Occipital lobe (tissue), 2 donors: ENCODE measurements around the gene IRX3. TPM values are rescaled to one million over a fixed set of nuclear protein-coding genes. Genes with fewer than 3 reads are reported as not detected.

Experiments
- DNase-seq: peaks from one replicate; lab custom pipeline; 2025; lab: John Stamatoyannopoulos, UW
- total RNA-seq: library from RNA; depleted of rRNA; stranded (reverse); fragments of >200 nt; gene quantifications from one replicate; pipeline ENCODE4 v1.2.3, GENCODE V29; 2014

The IRX3 gene
- total RNA-seq, 1 donor from 2014 or later, result not detected

DNA sequence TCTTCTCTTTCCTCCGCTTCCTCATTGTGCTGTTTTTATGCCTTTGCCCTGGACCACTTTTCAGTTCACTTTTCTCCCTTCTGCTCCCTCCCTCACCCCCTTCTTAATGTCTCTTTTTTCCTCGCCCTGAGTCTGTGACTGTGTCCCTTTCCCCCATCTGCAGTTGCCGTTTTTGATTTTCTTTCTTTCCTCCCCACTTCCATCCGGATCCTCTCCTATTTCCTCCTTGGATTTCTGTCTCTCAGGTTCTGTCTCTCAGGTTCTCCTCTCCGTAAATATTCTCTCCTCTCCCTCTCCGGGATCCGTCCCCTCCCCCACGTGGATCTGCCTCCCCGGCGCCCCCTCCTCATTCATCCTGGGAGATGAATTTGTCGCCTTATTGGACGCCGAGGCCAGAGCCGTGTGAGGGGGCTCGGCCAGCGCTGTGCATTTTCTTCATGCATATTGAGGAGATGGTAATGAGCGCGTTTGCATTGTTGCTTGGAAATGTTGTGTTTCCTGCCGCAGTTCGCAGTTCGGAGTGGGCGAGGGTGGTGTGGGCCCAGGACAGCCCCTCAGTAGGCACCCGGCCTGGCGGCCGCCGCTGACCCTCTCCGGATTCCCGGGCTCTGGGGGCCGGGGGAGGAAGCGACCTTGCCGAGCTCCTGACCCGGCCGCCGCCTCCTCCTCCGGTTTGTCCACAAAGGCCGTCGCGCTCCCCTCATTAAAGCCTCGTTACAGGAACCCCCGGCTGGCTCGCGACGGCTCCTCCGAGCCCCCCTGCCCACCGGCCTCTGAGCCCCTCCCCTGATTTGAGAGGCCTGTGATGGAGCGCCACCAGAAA is 4.5 kb upstream of the IRX3 start:
- DNase-seq, result no peak

DNA sequence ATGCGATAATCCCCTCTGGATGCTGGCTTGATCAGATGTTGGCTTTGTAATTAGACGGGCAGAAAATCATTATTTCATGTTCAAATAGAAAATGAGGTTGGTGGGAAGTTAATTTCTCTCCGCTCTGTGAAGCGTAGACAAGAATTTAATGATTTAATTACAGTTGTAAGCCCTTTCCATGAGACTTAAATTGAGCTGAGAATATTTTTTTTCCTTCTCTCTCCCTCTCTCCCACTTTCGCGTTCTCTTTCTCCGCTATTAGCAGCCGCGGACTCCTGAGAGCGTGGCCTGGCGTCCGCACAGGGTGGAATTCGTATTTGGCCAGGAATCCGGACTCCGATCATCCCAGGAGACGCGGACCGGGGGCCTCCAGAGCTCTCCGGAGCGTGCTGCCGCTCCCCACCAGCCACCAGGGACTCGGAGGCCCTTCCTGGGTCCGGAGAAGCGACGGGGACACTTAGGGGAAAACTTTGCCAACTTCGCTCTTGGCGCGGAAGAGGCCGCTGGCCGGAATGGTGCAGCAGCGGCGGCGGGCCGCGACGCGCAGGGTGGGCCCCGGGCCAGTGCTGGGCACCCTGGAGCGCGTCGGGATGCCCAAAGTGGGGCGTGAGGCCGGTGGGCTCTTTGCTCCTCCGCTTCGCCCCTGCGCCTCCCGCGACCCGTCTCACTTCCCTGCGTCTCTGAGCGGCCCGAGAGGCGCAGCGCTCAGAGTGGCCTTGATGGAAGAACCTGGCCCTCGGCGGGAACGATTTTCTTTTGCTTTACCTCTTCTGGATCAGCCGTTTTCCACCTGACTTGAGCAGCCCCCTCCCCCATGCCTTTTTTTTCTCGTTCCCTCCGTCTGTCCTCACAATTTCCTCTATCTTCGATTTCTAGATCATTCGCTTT is 3.6 kb upstream of the IRX3 start:
- no peak for DNase-seq

DNA sequence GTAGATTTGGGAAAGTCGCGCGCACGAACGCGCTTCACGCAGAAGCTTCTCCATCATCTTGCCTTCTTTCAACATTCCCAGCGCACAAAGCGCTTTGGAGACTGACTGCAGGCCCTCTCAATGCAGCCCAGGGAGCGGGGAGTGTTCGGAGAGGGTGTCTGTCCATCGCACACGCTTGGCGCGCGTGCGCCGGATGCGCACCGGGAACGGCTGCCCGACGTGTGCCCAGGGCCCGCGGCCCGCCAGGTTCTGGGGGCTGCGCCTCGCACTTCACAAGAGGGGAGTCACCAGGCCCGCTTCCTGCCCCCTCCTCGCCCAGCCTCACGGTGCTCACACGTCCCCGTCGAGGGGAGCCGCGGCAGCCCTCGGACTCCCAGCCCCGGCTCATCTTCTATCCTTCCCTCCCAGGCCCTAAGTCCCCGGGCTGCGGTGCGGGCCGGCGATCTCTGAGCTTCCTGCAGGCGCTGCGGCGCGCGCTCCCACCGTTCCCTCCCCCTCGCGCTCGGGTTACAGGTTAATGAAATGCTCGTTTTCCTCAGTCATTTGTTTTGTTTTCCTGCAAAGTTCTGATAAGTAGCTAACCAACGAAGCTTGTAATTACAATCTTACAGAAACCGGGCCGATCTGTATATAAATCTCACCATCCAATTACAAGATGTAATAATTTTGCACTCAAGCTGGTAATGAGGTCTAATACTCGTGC is 2.8 kb upstream of the IRX3 start:
- DNase-seq, result no peak

GRCh38 chr16:54288835-54289241 is 2.3 kb upstream of the IRX3 start:
- no peak for DNase-seq

DNA sequence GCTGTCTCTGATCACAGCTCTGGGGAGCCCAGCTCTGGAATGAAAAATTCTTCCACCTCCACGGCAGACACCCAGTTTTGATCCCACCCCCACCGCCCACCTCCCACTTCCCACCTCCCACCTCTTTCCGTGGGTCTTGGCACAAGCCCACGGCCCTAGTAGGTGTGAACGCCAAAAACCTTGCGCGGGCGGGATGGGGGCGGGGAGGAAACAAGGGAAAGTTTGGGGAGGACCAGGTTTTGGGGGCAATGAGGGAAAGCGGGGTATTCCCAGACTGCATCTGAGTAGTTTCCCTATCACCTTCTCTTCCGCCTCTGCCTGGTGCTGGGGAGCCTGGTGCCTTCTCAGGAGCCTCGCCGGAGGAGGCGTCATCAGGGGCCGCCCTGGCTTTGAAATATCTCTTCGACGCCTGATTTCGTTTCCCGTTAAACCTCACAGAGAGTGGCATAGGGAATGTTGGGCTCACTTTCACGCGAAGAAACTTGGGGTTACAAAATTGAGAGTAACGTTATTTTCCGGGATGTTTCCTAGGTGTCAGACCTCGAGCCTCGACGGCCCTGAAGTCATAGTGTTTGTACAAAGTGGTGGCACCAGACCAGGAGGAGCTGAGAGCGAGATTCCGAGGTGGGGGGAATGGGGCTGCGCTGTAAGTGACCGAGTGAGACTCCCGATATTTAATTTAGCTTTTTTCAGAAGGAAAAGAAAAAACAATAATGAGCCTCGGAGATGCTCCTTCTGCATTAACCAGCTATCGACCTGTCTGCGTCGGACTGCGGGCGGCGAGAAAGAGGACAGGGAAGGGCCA is 1.6 kb upstream of the IRX3 start:
- no peak for DNase-seq

DNA sequence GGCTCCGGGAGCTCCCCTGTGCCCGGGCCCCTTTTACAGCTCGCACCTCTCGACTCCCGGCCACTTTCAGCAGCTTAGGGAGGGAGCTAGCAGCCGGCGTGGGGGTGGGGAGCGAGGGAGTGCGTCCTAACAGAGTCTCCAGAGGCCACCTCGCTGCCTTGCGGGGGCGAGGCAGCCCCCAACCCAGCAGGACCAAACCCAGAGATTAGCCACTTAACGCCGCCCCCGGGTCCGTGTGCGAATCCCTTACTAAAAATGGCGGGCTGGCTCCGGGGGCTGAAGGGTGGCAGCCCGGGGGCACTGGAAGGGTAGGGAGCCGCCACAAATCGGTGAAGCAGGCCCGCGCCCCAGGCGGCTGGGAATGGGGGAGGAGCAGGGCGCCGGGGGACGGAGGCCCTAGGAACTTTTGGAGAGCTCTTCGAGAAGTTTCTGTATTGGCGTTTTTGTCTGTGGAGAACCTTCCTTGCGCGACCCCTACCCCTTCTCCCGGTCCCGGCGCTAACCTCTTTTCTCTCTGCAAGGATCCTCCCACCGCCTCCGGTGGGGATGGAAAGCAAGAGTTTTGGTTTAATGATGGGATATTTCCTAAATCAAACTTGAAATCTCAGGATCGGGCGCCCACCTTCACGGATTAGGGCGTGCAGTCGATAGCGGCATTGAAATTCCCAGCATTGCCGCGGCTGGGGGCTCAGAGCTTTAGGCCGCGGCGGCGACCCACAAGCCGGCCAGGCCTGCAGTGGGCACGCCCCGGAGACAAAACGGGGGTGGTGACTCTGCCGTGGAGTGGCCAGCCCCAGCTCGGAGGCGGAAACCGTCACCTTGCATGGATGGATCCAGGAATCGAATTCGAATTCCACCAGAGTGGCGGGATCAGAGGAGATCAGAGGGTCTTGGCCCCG is 793 bp upstream of the IRX3 start:
- no peak for DNase-seq

DNA sequence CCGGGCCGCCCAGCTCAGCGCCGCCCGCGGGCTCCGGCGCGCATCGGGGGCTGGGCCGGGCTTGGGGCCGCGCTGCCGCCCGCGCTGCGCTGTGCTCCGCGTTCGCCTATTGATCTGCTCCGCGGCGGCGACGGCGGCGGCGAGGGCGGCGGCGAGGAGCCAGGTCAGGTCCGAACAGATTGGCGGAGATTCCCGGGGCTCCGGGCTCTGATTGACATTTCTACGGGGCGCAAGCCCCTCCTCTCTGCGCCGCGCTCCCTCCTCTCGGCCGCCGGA is 559 bp downstream of the IRX3 start:
- no peak for DNase-seq

- no peak for DNase-seq
These were observed 1.0 kb downstream of the IRX3 start for GRCh38 chr16:54285414-54286089.

GRCh38 chr16:54284931-54285413 is 1.6 kb downstream of the IRX3 start:
- no peak for DNase-seq

GRCh38 chr16:54284319-54284930 is 2.2 kb downstream of the IRX3 start:
- DNase-seq, result no peak

DNA sequence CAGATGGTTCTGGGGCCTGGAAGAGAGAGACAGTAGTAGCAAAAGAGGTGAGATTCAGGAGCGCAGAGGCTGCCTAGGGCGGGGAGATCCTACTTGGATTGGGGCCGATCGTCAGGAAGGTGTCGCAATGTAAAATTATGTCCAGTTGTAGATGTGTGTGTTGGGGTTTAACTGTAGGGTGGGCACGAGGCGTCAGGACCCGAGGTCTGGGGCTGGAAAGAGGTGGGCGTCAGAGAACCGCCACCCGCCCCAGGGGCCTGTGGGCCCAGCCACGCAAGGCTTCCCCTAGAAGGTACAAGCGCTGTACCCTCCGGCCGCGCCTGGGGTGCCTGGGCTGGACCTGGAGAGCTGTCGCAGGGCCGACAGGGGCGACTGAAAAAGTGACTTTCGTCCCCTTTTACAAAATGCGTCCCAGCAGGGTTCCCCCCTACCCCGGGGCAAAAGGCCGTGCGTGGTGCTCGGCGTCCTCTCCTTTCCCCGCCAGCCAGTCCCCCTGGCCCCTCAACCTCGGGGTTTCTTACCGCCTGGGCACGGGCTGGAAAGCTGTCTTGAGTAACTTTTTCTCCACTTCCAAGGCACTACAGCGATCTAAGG is 2.8 kb downstream of the IRX3 start:
- no peak for DNase-seq

GRCh38 chr16:54282928-54283724 is 3.5 kb downstream of the IRX3 start:
- DNase-seq, result no peak

GRCh38 chr16:54282202-54282927 is 4.2 kb downstream of the IRX3 start:
- DNase-seq, result no peak

DNA sequence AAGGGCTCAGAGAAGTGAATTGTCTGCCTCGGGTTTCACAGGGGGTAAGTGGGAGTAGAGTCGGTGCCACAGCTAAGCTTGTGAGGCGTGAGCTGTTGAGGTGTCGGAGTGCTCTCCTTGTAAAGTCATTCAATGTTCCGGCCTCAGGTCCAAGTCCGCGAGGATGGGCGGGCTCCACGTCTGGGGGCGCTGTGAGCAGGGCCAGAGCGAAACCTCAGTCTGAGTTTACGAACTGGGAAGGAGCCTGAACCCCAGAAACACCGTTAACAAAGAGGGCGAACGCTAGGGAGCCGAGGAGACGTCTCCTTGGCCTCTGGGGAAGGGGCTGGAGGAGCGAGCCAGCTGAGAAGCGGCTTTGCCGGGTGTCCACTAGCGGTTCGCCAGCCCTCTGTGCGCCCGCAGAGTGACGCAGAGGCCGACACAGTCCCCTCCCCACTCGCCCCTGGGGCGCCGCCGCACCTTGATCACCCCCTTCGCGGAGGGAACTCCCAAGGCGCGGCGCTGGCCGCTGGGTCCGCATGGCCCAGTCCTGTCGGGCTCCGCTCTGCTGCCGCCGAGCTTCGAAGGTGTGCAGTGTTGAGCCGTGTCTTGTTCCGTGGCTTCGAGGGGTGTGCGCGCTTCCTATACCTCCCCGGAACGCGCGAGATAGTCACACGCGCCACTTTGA is 4.9 kb downstream of the IRX3 start:
- DNase-seq, result no peak

GRCh38 chr16:54280751-54281150 is 5.8 kb downstream of the IRX3 start:
- DNase-seq, result no peak

DNA sequence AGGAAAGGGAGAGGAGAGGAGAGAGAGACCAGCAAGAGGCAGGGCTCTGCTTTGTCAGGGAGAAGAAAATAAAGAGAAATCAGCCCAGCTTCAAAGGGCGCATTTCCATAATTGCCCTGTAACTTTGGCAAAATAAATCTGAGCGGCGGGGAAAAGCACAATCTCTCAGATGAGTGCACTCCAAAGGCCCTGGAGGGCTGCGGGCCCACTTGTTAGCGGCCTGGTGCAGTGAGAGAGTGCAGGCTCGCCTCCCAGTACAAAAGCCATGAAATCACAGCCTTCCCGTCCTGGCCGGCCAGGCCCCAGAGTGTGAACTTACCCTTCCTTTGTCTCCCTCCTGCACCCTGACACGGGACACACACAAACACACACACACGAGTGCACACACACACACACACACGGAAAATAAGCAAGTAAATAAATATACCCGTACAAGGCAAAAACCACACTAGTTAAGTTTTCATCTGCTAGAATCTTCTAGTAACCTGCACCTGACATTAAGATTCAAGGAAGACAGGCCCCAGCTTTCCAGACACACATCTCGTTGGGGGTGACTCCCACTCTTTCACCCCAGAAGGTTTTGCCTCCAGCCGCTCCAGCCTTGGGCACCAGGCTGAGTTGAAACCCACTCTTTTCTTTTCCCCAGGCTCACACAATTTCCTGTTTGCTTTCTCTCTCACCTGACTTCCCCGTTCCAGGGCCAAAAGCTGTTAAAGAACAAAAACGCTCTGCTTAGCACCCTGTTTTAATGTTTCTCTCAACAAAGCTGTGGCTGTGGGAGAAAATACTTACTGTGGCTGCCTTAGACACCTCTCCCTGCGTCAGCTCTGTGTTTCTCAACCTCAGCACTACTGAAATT is 8.5 kb downstream of the IRX3 start:
- no peak for DNase-seq
